Airway epithelial cell (primary cell): ENCODE results near the gene ZNF283. TPM values are rescaled to one million over a fixed set of nuclear protein-coding genes. Genes with fewer than 3 reads are reported as not detected.

ENCODE experiments used
- total RNA-seq: library from RNA; depleted of rRNA; stranded (reverse); fragments of >200 nt; gene quantifications from 2 replicates; pipeline ENCODE4 v1.2.3, GENCODE V29; 2015

Gene ZNF283
- 2.0 and 4.7 TPM in 2 replicates for total RNA-seq

GRCh38 chr19:43826787-43827754 is at the start of gene ZNF283:
Gene ZNF283 (plus strand): TSS chr19:43827321. CDS start chr19:43833505, 6,184 bp downstream.

GRCh38 chr19:43780706-43781525 is 46.2 kb upstream of the ZNF283 start, which contains the start of gene KCNN4:
Gene KCNN4 (minus strand): TSS chr19:43780973. CDS start chr19:43780861, 112 bp downstream.

GRCh38 chr19:43802216-43802951 is 24.7 kb upstream of the ZNF283 start, which contains the start of gene LYPD5:
Gene LYPD5 (minus strand): TSS chr19:43802447. CDS start chr19:43802380, 67 bp downstream.

GRCh38 chr19:43883864-43884263 is 56.7 kb downstream of the ZNF283 start, which contains the start of gene ZNF404:
Gene ZNF404 (minus strand): TSS chr19:43883964.

Other genes starting within 250 kb of the ZNF283 start
- 16.9 and 23.2 TPM in 2 replicates for gene IRGQ, start 231.2 kb upstream of the ZNF283 start, total RNA-seq
- gene ZNF576, start 230.7 kb upstream of the ZNF283 start, total RNA-seq = 10.9 and 12.2 TPM in 2 replicates
- not detected in 2 replicates for gene SRRM5, start 215.2 kb upstream of the ZNF283 start, total RNA-seq
- 20.9 and 21.7 TPM in 2 replicates for gene ZNF428, start 207.7 kb upstream of the ZNF283 start, total RNA-seq
- gene CADM4, start 187.5 kb upstream of the ZNF283 start, total RNA-seq = 13.9 and 18.8 TPM in 2 replicates
- 60.3 and 68.0 TPM in 2 replicates for gene PLAUR, start 157.2 kb upstream of the ZNF283 start, total RNA-seq
- gene IRGC, start 111.2 kb upstream of the ZNF283 start, total RNA-seq = not detected in 2 replicates
- 11.8 and 13.7 TPM in 2 replicates for gene SMG9, start 72.4 kb upstream of the ZNF283 start, total RNA-seq
- gene KCNN4, start 46.3 kb upstream of the ZNF283 start, total RNA-seq = 11.5 and 12.9 TPM in 2 replicates
- 3.1 and 6.5 TPM in 2 replicates for gene LYPD5, start 24.9 kb upstream of the ZNF283 start, total RNA-seq
- 0.92 and 0.93 TPM in 2 replicates for gene ZNF404, start 56.6 kb downstream of the ZNF283 start, total RNA-seq
- gene ZNF45, start 108.0 kb downstream of the ZNF283 start, total RNA-seq = 2.7 and 5.4 TPM in 2 replicates
- 0.79 and 1.8 TPM in 2 replicates for gene ZNF221, start 123.9 kb downstream of the ZNF283 start, total RNA-seq
- 2.8 and 4.7 TPM in 2 replicates for gene ZNF155, start 156.9 kb downstream of the ZNF283 start, total RNA-seq
- 1.3 and 1.4 TPM in 2 replicates for gene ZNF230, start 175.6 kb downstream of the ZNF283 start, total RNA-seq
- 1.3 and 4.5 TPM in 2 replicates for gene ZNF222, start 198.1 kb downstream of the ZNF283 start, total RNA-seq
- 1.9 and 2.9 TPM in 2 replicates for gene ZNF223, start 224.7 kb downstream of the ZNF283 start, total RNA-seq
- 1.6 and 1.7 TPM in 2 replicates for gene ZNF284, start 244.8 kb downstream of the ZNF283 start, total RNA-seq